Measurements from ENCODE around the gene SLC38A3. TPM values are rescaled to one million over a fixed set of nuclear protein-coding genes. Genes with fewer than 3 reads are reported as not detected.
"Not testable (repeated sequence)": the region's sequence is repeated elsewhere in the genome, so short reads cannot be mapped to it uniquely, and the experiment has no call there.

The SLC38A3 gene
- total RNA-seq, 1 donor from 2014 or later = 0.07 TPM

DNA sequence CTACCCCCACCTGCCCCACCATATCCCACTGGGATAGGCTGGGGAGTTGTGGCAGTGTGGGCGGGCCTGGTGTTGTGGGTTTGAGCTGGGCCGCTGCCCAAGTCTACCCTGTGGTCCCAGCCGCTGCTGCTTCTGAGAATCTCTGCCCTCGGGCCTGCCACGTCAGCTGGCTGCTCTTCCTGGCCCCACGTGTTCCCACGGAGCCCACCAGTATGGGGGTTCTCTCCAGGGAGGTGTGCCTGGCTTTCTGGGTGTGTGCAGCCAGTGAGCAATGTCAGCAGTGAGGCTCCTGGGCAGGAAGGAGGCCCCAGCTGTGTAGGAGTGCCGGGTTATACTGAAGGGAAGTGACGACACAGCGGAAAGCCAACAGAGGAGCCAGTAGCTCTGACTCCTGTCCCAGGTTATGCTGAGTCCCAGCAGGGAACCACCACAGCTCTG, 41.5 kb downstream of the SLC38A3 start:
- DNase-seq (ENCODE audit: low read depth, low spot score) = peak; percentile 70

DNA sequence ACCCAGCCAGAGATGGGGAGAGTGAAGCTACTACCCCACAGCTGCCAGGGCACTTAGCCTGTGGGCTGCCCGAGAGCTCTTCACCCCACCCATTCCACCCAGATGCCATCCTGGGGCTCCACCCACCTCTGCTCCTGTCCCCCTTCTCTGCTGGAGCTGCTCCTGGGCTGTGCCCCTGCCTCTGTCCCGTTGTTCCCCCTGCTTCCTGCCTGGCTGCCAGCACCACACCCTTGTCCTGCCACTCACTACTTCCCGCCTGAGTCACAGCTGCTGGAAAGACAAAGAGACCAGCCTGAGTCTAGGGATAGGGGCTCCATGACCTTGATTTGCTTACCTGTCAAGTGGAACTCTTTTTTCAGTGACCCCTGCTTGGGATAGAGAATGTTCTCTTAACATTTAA, 43.3 kb downstream of the SLC38A3 start:
- DNase-seq (ENCODE audit: low read depth, low spot score) = no peak

DNA sequence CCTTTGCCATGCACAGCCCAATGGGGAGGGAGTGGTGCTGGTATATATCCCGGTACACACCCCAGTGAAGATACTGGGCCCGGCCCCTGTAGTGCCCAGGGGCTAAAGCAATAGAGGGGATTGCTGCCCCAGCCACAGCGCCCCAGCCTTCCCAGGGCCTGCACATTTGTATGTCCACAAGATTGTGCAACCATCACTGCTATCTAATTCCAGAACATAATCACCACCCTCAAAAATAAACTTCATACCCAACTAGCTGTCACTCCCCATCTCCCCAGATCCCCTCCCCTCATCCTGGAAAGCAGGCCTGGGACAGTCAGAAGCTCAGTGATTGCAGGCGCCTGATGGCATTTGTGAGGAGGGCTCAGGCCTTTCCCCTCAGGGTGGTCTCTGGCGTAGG, 44.4 kb downstream of the SLC38A3 start:
- DNase-seq (ENCODE audit: low read depth, low spot score) = no peak

DNA sequence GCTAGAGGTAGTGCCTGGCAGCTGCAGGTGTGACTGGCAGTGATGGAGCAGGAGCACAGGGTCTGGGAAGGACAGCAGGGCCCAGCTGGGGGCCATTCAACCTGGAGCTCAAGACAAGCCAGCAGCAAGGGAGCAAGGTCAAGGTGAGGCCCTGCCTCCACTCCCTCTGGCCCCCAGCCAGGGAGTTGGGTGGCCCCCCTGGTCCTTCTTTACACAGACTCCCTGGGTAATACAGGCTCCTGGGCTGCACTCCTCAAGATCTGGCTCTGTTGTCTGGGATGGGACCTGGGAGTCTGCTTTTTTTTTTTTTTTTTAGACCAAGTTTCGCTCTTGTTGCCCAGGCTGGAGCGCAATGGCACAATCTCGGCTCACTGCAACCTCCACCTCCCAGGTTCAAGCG, 45.4 kb downstream of the SLC38A3 start:
- DNase-seq (ENCODE audit: low read depth, low spot score) = no peak

DNA sequence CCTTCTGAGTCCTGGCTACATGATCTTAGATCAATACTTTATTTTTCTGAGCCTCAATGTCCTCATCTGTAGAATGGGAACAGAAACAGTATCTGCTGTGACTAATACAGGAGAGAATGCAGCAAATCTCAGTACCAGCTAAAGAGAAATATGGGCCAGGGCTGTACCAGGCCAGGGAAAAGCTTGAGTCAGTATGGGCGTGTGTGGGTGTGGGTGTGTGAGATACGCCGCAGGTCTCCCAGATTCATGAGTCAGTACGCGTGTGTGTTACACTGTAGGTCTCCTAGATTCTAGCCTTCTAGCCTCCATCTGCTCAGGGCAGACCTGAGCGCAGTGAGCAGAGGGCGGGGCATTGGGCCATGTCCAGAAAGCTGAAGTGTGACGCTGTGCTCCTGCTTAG, 46.1 kb downstream of the SLC38A3 start:
- DNase-seq (ENCODE audit: low read depth, low spot score) = peak; percentile 59

DNA sequence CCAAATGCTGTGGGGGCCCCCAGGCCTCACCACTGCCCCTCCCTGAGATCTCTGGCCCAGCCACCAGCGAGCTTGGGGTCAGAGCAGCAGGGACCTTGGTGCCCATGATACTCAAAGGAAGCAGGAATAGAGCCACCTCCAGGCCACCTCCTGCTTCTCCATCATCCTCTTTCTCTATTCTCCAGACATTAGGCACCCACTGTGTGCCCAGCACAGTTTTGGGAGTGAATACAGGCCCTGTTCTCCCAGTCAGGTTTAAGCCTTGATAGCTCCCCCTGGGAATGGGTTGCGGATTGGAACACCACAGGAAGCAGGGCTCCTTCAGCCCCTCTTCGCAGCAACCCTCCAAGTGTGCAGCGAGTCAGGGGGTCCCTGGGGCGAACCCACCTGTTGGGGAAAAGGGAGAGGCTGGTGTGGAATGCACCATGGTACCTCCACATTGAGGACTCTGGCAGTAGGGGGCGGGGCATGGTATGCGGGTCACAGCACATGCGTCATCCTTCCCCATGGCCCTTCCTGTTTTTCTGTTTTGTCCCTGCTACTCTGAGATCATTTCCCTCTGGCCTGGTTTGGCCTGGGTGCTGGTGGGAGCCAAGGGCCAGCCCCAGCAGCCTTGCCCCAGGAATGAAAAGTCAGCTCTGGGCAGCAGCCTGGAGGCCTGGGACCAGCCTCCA, 49.6 kb downstream of the SLC38A3 start:
- peak; percentile 82 for DNase-seq (ENCODE audit: low read depth, low spot score)

DNA sequence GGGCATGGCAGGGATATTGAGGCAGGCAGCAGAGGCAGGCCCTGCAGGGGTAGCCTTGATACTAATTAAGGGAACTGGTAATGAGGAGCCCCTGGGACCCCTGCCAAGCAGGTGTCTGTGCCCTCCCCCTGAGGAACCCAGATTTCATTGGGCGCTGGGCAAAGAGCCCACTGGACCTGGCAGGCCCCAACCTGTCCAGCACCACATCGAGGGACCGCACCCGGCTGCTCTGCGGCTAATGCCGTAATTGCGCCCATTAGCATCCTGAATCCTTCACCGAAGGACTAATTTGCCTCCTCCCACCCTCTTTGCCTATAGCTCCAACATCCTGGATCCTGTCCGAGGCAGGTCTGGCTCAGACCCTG, 50.2 kb downstream of the SLC38A3 start:
- no peak for DNase-seq (ENCODE audit: low read depth, low spot score)

DNA sequence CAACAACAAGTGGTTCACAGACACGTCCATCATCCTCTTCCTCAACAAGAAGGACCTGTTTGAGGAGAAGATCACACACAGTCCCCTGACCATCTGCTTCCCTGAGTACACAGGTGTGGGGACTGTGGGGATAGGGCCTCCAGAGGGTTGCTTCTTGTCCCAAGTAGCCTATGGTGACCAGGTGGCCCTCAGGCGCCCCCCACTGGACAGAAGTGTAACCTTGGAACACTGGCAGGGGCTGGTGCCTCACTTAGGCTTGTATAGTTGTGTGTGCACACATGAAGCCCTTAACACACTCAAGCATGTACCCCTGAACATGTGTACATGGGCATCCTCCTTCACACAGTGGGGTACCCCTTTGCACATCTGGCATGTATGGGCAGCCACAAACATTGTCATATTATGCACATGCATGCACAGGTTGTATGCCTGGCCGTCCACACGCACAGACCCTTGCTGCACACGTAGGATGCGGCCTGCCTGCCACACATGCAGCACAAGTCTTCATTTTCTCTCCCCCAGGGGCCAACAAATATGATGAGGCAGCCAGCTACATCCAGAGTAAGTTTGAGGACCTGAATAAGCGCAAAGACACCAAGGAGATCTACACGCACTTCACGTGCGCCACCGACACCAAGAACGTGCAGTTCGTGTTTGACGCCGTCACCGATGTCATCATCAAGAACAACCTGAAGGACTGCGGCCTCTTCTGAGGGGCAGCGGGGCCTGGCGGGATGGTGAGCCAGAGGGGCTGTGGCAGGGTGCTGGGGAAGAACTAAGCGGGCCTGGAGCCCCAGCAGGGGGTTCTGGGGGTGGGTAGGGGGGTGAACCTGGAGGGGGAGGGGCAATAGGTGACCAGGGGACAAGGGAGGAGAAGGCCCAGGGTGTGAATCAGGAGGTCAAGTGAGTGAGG, 52.2 kb downstream of the SLC38A3 start:
- DNase-seq (ENCODE audit: low read depth, low spot score) = no peak

DNA sequence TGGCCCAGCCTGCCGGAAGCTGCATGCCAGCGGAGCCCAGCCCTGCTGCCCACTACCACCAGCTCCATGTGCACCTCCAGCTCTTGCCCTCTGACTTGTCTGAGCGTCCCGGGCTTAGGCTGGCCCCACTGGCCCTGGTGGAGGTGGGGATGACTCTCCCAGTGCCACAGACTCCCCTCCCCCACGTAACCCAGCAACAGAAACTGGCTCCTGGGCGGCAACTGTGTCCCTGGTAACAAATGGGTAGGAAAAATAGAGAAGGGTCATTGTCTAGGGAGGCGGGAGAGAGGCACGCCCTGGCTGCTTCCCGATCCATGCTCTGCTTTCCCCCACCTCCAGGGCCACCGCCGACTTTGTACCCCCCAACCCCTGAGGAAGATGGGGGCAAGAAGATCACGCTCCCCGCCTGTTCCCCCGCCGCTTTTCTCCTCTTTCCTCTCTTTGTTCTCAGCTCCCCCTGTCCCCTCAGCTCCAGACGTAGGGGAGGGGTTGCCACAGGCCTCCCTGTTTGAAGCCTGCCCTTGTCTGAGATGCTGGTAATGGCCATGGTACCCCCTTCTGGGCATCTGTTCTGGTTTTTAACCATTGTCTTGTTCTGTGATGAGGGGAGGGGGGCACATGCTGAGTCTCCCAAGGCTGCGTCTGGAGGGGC, 53.1 kb downstream of the SLC38A3 start:
- DNase-seq (ENCODE audit: low read depth, low spot score) = no peak

DNA sequence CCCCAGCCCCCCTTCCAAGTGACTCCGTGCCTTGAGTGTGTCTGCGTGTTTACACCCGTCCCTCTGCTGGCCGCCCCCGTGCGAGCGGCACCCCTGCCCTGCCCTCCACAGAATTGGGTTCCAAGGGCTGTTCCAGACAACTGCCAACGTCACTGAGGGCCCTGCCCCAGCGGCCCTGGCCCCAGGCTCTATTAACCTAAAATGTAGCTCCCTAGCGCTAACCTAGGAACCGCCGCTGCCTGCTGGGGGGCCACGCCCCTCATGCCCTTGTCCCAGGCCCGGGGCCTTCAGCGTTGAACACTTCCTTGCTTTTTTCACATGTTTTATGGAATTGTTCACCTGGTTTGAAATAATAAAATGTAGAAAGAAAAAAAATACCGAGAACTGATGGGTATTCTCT, 53.9 kb downstream of the SLC38A3 start:
- DNase-seq (ENCODE audit: low read depth, low spot score) = no peak

DNA sequence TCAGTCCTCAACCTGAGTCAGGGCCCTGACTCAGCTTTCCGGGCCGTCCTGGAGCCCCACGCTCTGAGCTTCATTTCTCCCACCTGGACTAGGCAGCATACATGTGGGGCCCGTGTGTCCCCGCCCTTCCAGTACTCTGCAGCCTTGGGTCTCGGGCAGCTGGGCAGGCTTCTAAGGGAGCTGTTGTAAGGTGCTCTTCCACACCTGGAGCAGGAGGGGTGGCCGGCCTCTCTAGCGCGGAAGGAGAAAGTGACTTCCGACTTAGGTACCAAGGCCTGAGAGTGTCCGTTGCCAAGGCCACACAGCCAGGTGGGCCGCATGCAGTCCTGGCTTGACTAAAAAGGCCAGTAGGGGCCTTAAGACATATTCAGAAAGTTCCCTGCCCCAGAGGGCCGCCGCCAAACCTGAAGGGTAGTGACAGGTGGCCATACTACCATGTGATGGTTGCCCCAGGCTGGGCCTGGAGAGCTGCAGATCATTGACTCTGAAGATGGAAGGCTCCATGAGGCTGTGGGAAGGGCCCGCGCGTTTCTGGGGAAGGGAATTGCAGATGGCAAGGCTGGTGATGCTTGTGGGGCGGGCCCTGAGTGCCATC, 54.5 kb downstream of the SLC38A3 start:
- no peak for DNase-seq (ENCODE audit: low read depth, low spot score)

DNA sequence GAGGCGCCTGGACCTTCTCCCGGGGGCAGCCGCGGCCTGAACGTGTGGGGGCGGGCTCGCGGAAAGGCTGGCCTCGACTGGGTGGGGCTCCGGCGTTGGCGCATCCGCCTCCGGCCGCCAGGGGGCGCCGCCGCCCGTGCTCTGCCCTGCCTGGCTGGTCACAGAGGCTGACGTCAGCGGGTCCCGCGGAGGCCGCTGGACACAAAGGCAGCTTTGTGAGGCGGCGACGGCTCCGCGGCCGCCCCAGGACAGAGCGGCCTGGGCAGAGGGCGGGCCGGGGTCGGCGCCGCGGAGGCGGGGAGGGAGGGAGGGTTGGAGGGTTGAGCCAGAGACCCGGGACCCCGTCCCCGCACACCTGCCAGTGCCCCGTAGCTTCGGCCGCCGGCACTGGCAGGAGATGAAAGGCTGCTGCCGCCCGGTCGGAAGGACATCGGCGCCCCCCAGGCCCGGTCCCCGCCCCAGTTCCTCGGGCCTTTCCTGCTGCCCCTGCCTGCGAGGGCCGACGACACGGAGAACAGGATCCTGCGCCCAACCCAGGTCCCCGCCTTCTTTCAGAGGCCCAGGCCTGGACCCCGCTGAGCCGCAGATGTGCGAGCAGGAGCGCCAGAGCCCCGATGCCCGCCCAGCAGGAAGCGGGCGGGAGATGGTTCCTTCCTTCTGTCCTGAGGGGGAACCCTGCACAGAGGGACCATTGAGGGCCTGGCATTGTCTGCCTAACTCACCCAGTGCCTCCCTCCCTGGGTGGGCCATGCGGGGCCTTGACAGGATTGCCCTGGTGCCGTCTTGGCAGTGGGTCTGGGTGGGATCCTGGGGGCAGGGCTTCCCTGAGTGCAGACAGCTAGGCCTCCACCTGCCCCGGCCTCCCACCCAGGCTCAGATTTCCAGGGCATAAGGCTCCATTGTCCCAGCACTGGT, 55.2 kb downstream of the SLC38A3 start:
- DNase-seq (ENCODE audit: low read depth, low spot score) = peak; percentile 63

DNA sequence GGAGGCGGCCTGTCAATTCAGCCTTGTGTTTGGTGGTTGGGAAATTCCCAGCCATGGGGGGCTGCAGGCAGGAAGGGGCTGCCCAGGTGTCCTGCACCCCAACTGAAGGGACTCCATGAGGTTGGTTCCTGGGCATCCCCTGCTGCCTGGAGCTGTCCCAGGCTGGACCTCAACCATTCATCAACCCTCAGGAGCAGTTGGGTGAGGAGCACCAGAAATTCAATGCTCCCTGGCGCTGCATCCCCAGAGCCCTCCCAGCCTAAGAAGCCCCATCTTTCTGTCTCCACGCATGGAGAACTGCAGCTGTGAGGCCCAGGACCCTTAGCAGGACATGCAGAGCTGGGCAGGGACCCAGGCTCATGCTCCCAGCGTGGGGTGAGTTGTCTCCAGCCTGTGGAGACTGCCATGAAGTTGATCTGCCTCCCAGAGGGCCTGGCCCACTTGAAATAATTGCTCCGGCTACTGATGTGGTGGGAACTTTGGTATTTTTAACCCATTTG, 55.9 kb downstream of the SLC38A3 start:
- no peak for DNase-seq (ENCODE audit: low read depth, low spot score)

DNA sequence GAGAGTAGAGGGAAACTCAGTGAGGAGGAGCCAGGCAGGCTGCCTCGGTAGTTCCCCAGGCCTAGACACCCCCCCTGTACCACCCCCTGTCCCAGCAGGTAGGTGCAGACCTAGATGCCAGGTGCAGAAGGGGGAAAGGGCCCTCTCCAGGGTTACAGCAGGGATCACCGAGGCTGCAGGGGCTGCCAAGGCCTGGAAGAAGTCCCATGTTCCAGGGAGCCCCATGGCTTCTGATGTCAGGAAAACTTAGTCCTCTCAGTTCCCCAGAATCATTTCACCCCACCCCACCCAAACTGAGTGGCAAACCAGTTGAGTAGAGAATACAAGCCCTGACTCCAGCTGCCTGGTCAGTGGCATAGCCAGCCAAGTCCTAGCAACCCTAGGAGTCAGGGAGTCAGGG, 56.4 kb downstream of the SLC38A3 start:
- DNase-seq (ENCODE audit: low read depth, low spot score) = no peak

DNA sequence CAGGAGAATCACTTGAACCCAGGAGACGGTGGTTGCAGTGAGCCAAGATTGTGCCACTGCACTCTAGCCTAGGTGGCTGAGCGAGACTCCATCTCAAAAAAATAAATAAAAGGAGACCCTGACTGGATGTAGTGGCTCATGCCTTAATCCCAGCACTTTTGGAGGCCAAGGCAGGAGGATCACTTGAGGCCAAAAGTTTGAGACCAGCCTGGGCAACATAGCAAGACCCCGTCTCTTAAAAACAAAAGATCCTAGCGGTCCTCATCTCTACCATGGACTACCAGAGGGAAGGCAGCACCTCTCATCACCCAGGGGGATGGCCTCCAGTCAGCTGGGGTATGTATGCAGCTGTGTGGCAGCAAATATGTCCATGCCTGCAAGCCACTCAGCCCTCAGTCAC, 57.1 kb downstream of the SLC38A3 start:
- not testable (repeated sequence) for DNase-seq (ENCODE audit: low read depth, low spot score)

DNA sequence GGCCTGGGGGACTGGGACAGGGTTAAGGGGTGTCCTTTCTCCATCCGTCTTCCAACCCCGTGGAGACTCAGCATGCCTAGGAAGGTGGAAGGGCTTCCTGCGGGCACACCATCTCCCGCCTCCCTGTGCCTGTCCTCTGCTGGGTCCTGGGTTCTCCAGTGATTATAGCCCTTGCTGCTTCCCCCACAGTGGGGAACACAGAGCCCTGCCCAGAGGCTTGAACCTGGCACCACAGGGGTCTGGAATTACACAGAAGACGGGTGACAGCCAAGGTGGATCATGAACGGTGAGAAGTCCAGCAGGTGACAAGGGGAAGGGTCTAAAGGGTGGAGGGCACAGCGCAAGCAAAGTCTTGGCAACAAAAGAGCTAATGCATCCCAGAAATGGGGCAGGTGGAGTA, 57.7 kb downstream of the SLC38A3 start:
- DNase-seq (ENCODE audit: low read depth, low spot score) = no peak

DNA sequence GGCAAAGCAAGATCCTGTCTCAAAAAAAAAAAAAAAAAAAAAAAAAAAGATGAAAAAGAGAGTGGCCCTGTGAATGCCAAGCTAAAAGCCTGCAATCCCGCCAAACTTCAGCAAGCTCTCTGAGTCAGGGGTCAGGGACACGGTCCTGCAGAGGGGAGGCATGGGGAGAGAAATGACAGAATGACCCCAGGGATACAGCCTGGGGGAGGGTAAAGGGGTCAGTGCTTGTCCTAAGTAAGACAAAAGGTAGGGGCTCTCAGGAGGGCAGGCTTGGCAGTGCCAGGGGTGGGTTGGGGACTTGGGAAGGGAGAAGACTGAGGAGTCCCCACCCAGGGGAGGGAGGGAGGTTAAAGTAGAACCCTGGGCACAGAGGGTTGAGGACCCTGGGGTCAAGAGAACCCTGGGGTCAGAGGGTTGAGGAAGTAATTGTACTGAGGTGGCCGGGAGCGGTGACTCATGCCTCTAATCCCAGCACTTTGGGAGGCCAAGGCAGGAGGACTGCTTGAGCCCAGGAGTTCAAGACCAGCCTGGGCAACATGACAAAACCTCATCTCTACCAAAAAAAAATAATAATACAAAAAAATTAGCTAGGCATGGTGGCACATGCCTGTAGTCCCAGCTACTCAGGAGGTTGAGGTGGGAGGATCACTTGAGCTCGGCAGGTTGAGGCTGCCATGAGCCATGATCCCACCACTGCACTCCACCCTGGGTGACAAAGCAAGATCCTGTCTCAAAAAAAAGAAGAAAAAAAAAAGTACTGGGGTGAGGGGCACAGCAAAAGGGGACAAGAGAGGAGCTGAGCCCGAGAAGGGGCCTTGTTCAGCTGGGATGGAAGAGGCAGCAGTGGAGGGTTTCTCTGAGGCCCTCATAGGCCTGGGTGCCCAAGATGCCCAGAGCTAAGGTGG, 58.7 kb downstream of the SLC38A3 start:
- no peak for DNase-seq (ENCODE audit: low read depth, low spot score)

DNA sequence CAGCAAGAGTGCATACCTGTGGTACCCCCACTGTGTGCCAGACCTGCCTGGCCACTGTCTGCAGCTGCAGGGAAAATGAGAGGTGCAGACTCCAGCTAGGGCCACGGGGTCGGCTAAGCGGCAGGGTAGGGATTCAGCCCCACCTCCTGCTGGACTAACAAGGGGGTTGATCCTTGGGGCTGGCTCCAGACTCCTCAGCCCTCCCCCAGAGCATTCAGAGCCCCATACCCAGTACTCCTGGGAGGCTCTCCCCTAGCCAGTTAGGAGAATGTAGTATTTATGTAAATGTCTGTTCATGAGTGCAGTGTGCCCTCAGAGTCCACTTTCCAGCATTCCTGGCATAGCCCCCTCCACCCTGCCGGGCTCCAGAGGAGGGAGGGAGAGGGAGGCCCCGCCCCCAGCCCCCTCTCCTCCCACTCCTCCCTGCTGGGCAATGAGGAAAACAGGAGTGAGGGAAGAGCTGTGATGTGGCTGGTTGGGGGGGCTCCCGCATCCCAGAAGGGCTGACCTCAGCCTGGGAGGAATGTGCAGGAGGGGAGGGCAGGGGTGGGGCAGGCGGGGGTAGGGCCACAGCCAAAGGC, 59.4 kb downstream of the SLC38A3 start:
- no peak for DNase-seq (ENCODE audit: low read depth, low spot score)

DNA sequence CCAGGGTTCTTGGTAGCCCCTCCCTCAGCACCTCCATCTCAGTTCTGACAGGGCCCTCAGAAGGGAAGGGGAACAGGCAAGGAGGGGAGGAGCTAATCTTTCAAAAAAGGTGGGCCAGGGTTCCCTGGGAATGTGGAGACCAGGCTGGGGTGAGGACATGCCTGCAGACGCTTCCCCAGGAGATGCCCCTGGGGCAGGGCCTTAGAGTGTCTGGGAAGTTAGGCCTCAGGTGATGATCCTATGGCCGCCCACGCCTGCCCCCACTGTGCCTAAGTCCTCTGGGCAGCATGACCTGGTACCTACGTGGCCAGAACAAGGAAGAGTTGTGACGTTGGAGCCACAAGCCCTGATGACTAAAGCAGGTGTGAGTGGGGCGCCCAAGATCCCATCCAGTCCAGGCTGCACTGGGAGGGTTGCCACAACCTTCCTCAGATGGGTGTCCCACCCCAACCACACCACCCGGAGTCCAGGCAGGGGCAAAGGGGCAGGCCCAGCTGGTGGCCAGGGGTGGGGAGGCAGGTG, 60.0 kb downstream of the SLC38A3 start:
- no peak for DNase-seq (ENCODE audit: low read depth, low spot score)
